ENCODE measurements around the gene RNF167.

The RNF167 gene

DNA sequence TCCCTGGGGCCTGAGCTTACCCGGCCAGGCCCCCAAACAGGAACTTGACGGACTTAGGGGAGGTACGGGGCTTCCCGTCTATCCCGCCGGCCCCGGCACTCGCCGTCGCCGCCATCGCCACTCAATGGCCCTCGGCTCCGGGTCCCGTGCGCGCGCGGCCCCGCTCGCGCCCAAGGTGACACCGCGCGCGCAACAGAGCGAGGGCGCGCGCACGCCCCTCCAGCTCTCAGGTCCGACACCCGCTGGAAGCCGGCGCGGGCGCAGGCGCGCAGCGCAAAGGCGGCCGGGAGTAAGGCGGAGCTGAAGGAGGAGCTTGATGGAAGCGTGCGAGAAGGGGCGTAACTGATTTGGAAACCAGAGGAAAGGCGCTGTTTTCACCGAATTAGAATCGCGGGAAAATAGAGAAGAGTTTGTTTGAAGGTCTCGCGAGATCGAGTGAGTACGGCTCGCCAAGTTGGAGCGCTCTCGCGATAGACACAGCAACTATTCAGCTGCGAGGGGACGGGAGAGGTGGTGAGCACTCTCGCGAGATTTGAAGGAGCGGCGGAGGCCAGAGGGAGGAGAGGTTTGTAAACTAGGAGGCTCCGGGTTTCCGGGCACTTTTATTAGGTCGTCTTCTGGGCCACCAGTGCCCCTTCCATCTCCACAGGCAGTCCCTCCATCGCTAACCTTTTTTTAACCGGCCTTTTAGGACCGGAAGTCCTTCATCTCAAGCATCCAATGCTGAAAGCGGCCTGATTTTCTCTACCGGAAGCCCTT, at the start of gene RNF167, which contains the start of gene SLC25A11:
Gene RNF167, plus strand, starts transcription at position 473 of the 759 bp plus-strand sequence. CDS start 642 bp downstream, outside the sequence.
Gene SLC25A11, minus strand, starts transcription at position 251 of the 759 bp plus-strand sequence. Its CDS starts 136 bp downstream, at position 115.
- DNase-seq, result peak; percentile 99

DNA sequence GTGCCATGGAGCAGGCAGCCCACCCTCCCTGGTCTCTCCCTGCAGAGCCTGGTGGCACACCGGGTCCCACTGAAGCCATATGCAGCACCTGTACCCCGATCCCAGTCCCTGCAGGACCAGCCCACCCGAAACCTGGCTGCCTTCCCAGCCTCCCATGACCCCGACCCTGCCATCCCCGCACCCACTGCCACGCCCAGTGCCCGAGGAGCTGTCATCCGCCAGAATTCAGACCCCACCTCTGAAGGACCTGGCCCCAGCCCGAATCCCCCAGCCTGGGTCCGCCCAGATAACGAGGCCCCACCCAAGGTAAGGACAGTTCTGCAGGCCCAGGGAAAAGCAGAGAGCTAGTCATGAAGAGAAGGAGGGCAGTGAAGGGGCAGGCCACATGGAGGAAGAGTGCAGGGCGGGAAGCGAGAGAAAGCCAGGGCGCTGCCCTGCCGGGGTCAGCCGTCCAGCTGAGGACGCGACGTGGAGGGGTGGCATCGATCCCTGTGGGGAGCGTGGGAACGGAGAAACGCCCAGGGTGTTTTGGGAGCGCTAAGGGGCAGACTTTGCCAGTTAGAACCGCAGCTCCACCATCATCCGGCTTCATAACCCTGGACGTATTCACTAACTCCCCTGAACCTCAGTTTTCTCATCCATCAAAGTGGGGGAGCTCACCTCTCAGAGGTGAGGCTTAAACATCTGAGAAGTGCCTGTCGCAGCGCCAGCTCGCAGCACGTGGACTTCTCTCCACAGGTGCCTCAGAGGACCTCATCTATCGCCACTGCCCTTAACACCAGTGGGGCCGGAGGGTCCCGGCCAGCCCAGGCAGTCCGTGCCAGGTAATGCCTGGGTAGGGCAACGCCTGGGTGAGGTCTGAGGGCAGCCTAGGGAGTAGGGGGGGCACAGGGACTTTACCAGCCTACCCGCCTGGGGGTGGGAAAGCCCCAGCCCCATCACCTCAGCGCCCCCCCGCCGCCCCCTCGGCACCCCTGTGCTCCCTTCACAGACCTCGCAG, 48.4 kb upstream of the RNF167 start:
- no peak for DNase-seq

- no peak for DNase-seq
Observed at GRCh38 chr17:4892499-4893221, 47.4 kb upstream of the RNF167 start.

- DNase-seq, result no peak
Observed at GRCh38 chr17:4893272-4893671, 46.8 kb upstream of the RNF167 start.

DNA sequence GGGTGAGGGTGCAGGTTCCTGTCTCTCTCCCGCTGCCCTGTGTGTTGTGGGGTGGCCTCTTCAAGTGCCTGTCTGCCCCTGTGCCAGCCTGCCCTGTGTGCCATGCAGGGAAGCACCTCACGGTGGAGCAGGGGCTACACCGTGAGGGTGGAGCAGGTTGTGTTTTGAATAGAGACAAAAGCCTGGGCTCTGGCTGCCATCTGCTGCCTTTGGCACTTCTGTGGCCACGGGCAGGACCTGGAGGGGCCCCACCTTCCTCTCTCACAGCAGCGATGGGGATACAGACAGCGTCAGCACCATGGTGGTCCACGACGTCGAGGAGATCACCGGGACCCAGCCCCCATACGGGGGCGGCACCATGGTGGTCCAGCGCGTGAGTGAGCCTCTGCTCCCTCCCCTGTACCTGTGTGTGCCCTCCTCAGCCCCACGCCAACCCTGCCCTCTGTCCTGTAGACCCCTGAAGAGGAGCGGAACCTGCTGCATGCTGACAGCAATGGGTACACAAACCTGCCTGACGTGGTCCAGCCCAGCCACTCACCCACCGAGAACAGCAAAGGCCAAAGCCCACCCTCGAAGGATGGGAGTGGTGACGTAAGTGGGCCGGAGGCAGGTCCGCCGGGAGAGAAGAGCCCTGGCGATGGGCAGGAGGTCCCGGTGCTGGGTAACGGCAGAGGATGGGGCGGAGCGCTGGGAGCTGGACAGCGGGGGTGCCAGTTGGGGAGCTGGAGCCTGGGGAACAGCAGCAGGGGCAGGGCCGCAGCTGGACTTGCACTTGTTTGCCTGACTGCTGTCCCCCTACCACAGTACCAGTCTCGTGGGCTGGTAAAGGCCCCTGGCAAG, 46.1 kb upstream of the RNF167 start:
- DNase-seq, result no peak

DNA sequence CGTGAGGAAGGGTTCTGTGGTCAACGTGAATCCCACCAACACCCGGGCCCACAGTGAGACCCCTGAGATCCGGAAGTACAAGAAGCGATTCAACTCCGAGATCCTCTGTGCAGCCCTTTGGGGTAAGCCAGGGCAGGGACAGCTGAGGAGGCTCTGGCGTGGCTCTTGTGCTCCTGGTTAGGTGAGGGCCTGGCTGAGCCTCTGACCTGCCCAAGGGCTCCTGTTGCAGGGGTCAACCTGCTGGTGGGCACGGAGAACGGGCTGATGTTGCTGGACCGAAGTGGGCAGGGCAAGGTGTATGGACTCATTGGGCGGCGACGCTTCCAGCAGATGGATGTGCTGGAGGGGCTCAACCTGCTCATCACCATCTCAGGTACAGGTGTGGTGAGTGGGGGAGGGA, 44.9 kb upstream of the RNF167 start:
- no peak for DNase-seq

GRCh38 chr17:4895657-4896331, 44.3 kb upstream of the RNF167 start:
- no peak for DNase-seq

DNA sequence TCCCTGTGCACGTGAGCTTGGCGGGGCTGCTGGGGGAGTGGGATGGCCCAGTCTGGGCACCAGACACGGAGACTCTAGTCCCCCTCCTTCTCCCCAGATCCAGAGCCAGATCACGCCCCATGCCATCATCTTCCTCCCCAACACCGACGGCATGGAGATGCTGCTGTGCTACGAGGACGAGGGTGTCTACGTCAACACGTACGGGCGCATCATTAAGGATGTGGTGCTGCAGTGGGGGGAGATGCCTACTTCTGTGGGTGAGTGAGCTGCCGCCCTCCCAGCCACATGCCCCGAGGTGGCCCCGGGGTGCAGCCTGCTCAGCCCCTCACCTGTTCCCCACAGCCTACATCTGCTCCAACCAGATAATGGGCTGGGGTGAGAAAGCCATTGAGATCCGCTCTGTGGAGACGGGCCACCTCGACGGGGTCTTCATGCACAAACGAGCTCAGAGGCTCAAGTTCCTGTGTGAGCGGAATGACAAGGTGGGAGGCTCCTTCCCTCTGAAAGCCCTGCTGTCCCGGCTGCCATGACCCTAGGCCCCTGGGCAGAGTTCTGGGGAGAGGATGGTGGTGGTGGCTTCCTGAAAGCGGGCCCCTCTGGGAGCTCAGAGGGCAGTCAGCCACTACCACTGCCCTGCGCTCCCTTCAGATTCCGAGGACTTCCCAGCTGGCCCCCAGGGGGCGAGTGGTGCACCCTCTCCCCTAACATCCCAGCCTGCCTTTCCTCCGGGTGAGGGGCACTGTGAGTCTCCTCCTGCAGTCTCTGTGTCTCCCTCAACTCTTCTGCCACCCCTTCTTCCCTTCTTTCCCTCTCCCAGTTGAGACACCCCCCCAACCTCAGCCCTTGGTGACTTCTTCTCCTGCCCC, 43.5 kb upstream of the RNF167 start:
- DNase-seq, result no peak

DNA sequence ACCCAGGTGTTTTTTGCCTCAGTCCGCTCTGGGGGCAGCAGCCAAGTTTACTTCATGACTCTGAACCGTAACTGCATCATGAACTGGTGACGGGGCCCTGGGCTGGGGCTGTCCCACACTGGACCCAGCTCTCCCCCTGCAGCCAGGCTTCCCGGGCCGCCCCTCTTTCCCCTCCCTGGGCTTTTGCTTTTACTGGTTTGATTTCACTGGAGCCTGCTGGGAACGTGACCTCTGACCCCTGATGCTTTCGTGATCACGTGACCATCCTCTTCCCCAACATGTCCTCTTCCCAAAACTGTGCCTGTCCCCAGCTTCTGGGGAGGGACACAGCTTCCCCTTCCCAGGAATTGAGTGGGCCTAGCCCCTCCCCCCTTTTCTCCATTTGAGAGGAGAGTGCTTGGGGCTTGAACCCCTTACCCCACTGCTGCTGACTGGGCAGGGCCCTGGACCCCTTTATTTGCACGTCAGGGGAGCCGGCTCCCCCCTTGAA, 42.8 kb upstream of the RNF167 start:
- DNase-seq, result no peak

GRCh38 chr17:4897785-4898184, 42.3 kb upstream of the RNF167 start:
- no peak for DNase-seq

GRCh38 chr17:4898351-4898750, 41.7 kb upstream of the RNF167 start:
- no peak for DNase-seq

- no peak for DNase-seq
Observed at GRCh38 chr17:4898927-4899326, 41.1 kb upstream of the RNF167 start.

DNA sequence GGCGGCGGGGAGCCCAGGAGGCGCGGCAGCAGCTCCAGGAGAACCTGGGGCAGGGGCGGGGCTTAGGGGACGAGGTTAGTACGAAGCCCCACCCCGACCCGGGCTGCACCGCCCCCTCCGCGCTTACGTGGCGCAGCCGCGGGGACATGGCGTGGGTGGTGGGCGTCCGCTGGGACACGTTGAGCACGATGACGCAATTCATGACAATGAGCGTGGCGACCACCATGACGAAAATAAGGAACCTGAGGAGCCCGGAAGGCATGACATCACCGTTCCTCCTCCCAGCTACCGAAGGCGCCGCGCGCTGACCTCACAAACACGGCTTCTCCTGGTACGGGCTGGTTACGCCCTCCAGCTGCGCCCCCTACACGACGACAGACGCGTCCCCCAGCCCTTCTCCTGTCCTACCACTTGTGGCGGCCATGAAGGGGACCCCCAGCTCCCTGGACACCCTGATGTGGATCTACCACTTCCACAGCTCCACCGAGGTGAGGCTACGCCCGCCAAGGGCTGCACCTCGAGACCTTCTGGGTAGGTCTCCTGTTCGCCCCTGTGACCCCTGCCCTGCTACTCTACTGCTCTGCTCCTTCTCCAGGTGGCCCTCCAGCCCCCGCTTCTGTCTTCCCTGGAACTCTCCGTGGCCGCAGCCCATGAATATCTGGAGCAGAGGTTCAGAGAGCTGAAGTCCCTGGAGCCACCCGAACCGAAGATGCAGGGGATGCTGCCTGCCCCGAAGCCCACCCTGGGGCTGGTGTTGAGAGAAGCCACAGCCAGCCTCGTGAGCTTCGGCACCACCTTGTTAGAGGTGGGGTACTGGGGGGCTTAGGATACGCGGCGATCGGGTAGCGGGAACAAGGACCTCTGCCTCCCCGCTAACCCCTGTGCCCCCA, 40.5 kb upstream of the RNF167 start, which contains the start of gene C17orf107:
Gene C17orf107, plus strand, starts transcription at position 196 of the 890 bp plus-strand sequence. Its CDS starts 227 bp downstream, at position 423.
- peak; percentile 94 for DNase-seq

- peak; percentile 81 for DNase-seq
Observed at GRCh38 chr17:4900231-4901107, 39.6 kb upstream of the RNF167 start.

- DNase-seq, result peak; percentile 26
Observed at GRCh38 chr17:4901108-4901647, 38.9 kb upstream of the RNF167 start.

DNA sequence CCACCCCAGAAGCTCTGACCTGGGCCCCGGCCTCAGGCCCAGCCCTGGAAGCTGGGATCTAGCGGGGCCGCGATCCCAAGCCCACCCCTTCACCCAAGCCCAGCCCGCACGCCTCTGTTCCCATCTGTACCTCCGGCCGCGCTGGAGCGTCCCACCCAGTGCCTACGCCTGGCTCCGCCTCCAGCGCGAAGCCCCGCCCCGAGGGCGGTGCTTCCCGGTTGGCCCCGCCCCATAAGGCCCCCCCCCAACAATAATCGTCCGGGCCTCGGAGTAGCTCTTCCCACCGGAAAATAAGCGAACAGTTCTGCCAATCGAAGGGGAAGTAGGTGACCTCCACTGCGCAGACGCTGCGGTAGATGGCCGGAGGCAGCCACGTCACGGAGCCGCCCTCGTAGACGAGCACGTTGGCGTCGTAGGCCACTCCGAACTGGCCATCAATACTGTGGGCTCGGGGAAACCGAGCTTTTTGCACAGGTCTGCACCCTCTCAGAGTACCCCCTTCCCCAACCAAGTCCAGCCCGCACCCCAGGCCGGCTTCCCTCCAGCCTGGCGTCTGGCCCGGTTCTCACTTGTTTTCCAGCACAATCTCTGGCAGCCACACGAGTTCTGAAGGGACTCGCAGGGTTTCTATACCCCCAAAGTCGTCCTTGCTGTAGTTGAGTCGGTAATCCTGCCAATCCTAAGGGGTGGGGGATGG, 38.3 kb upstream of the RNF167 start:
- peak; percentile 43 for DNase-seq

DNA sequence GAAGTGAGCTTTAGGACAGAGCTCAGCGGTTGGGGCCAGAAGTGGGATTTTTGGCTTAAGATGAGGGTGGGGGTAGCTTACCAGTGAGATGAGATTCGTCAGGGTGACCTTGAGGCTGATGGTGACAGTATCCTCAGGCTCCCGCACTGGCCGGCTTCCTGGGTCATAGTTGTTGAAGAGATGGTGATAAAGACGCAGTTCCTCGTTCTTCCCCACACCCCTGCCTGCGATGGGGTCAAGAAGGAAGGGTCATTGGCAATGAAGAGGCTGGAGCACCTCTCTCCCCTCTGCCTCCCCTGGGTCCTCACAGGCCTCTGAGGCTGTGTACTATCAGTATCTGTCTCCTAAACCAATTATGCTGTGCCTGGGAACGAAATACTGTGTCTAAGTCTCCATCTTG, 37.5 kb upstream of the RNF167 start:
- no peak for DNase-seq
